CD14-positive monocyte (primary cell): Measurements from ENCODE around the gene OSCAR. TPM values are rescaled to one million over a fixed set of nuclear protein-coding genes. Genes with fewer than 3 reads are reported as not detected.

Experiments
- DNase-seq, 3 donors: peaks; one replicate each; pipeline ENCODE4 v3.0.0-alpha.2; 2011 to 2022
- H2AFZ ChIP-seq: 2 replicates; pipeline ENCODE4 v1.6.0; 2012; ENCODE audit warnings: mild to moderate bottlenecking, low read depth, low read length, inconsistent platforms; ENCODE audit not compliant: insufficient read depth, poor library complexity, severe bottlenecking
- H3K27ac ChIP-seq, 2 donors: 1 replicate in 1 of 2; 2 replicates in 1 of 2; pipeline ENCODE4 v1.5.1; 2012 to 2013; ENCODE audit warnings: low read length in 2 of 2, control low read depth in 1 of 2, inconsistent platforms in 1 of 2, low read depth in 1 of 2, mild to moderate bottlenecking in 1 of 2
- H3K27me3 ChIP-seq, 2 donors: one replicate each; pipeline versions ENCODE4 v1.6.0 to v1.6.1; 2011 to 2013; ENCODE audit warnings: low read length in 2 of 2; ENCODE audit not compliant: control insufficient read depth in 2 of 2, insufficient read depth in 2 of 2
- H3K36me3 ChIP-seq, 2 donors: replicated peaks in 1 of 2; 1 replicate in 1 of 2; 2 replicates in 1 of 2; pipeline versions ENCODE4 v1.5.1 to v1.6.1; 2012 to 2013; ENCODE audit warnings: low read length in 2 of 2, control low read depth in 1 of 2, inconsistent platforms in 1 of 2, mild to moderate bottlenecking in 1 of 2; ENCODE audit not compliant: insufficient read depth in 2 of 2, control insufficient read depth in 1 of 2
- H3K4me1 ChIP-seq, 2 donors: 1 replicate in 1 of 2; 2 replicates in 1 of 2; pipeline versions ENCODE4 v1.5.1 to v1.6.1; 2012 to 2013; ENCODE audit warnings: low read length in 2 of 2, control low read depth in 1 of 2, inconsistent platforms in 1 of 2, mild to moderate bottlenecking in 1 of 2, moderate library complexity in 1 of 2; ENCODE audit not compliant: insufficient read depth in 2 of 2, control insufficient read depth in 1 of 2
- H3K4me2 ChIP-seq: replicated peaks from 2 replicates; pipeline ENCODE3; 2012; ENCODE audit warnings: low read length, moderate library complexity, mild to moderate bottlenecking; ENCODE audit not compliant: poor library complexity, severe bottlenecking; ENCODE audit errors: extremely low read depth
- H3K4me3 ChIP-seq, 3 experiments: fragments of 200-600 bp in 1 of 3; sonication (generic) in 1 of 3; replicated peaks in 1 of 3; 1 replicate in 2 of 3; 2 replicates in 1 of 3; pipeline ENCODE4 v1.5.1; 2011 to 2013; ENCODE audit warnings: low read length in 3 of 3, mild to moderate bottlenecking in 3 of 3, control low read depth in 2 of 3, low read depth in 2 of 3, inconsistent platforms in 1 of 3, moderate library complexity in 1 of 3
- H3K79me2 ChIP-seq: 2 replicates; pipeline ENCODE4 v1.6.0; 2012; ENCODE audit warnings: mild to moderate bottlenecking, control low read depth, inconsistent platforms, low read length, moderate library complexity; ENCODE audit not compliant: insufficient read depth
- H3K9ac ChIP-seq: 2 replicates; pipeline ENCODE4 v1.6.0; 2017; ENCODE audit warnings: low read length, mild to moderate bottlenecking; ENCODE audit not compliant: insufficient read depth, poor library complexity, severe bottlenecking
- H3K9me3 ChIP-seq, 2 donors: replicated peaks in 1 of 2; 1 replicate in 1 of 2; 2 replicates in 1 of 2; pipeline versions ENCODE4 v1.5.1 to v1.6.1; 2012 to 2013; ENCODE audit warnings: low read length in 2 of 2, control low read depth in 1 of 2; ENCODE audit not compliant: control insufficient read depth in 1 of 2, insufficient read depth in 1 of 2
- H4K20me1 ChIP-seq: 2 replicates; pipeline ENCODE4 v1.6.0; 2012; ENCODE audit warnings: mild to moderate bottlenecking, low read length, control low read depth, moderate library complexity; ENCODE audit not compliant: insufficient read depth
- H3K27ac Mint-ChIP-seq, 7 donors: one replicate each; pipeline ENCODE4 v1.8.0; 2020; ENCODE audit warnings: mild to moderate bottlenecking in 7 of 7, mixed read lengths in 7 of 7, moderate library complexity in 6 of 7, inconsistent platforms in 2 of 7
- H3K27me3 Mint-ChIP-seq, 3 donors: one replicate each; pipeline ENCODE4 v1.8.0; 2021 to 2022; ENCODE audit warnings: low read depth in 3 of 3, mild to moderate bottlenecking in 3 of 3, mixed read lengths in 3 of 3, moderate library complexity in 3 of 3, inconsistent platforms in 1 of 3
- H3K36me3 Mint-ChIP-seq, 2 donors: one replicate each; pipeline ENCODE4 v1.8.0; 2020; ENCODE audit warnings: mixed read lengths in 2 of 2, inconsistent platforms in 1 of 2, mild to moderate bottlenecking in 1 of 2
- H3K4me1 Mint-ChIP-seq: one replicate; pipeline ENCODE4 v1.8.0; 2020; ENCODE audit warnings: mild to moderate bottlenecking, mixed read lengths
- H3K4me3 Mint-ChIP-seq, 2 donors: one replicate each; pipeline ENCODE4 v1.8.0; 2020; ENCODE audit warnings: mild to moderate bottlenecking in 2 of 2, mixed read lengths in 2 of 2, moderate library complexity in 1 of 2
- H3K9me3 Mint-ChIP-seq, 7 donors: one replicate each; pipeline ENCODE4 v1.8.0; 2020 to 2022; ENCODE audit warnings: mixed read lengths in 7 of 7, mild to moderate bottlenecking in 6 of 7, moderate library complexity in 6 of 7, inconsistent platforms in 2 of 7
- WGBS: methylation state at CpG from one replicate; pipeline ENCODE4 v1.1.5; 2013; ENCODE audit warnings: missing lambda C conversion rate; ENCODE audit not compliant: insufficient coverage; 5-methylcytosine and 5-hydroxymethylcytosine counted together
- intact Hi-C, 2 donors: fragments of 100-400 bp; cut with micrococcal nuclease; formaldehyde crosslinking; loops; one replicate each; pipeline versions ENCODE4 v1.15.0 to v1.15.1; 2023
- polyA plus RNA-seq, 3 donors: library from polyadenylated mRNA; depleted of rRNA in 1 of 3; unstranded in 2 of 3; stranded (reverse) in 1 of 3; fragments of 300-500 nt in 2 of 3; fragments of >200 nt in 1 of 3; fragmentation: Illumina TruSeq in 2 of 3; gene quantifications; 1 replicate in 2 of 3; 2 replicates in 1 of 3; pipeline ENCODE4 v1.2.3, GENCODE V29; 2012 to 2021
- TF ChIP-seq, protein P1 (sequence below): fragments of 200-600 bp; IDR thresholded peaks from one replicate; pipeline ENCODE4 v1.8.0; 2022; ENCODE audit warnings: antibody characterized with exemption, mild to moderate bottlenecking

OSCAR gene
- polyA plus RNA-seq, 3 donors = 81.4 to 270 (median 126) TPM

DNA sequence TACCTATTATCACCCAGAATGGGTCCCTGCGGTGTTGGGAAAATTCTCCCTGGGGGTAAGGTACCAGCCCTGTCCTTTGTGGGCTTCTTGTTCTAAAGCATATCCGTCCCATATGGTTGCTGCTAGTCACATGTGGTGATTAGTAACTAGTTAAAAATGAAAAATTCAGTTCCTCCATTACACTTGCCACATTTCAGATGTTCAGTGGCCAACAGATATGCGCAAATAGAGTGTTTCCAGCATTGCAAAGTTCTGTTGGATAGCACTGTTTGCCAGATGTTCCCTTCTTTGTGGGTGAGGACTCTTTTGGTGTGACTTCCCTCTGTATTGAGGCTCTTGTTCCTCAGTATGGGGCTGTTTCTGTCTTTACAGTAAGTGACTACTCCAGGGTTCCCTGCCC is 40.8 kb upstream of the OSCAR start:
- H3K4me3 Mint-ChIP-seq = no peak overlapping the region
- H4K20me1 ChIP-seq = peaks cover 83% of the 10 kb centered on the region
- WGBS = no CpG with 5 or more reads among the region's 3 CpGs
- peaks cover 20 to 31% of the 10 kb centered on the region in 2 donors for H3K4me1 ChIP-seq
- H3K9me3 ChIP-seq = no peaks in the 10 kb centered on the region
- H3K4me2 ChIP-seq = no peak overlapping the region
- H3K79me2 ChIP-seq = peaks cover 59% of the 10 kb centered on the region
- intact Hi-C loops = no loop called here
- peaks cover 0 to 2% (median 0%) of the 10 kb centered on the region in 7 donors for H3K9me3 Mint-ChIP-seq
- peak overlapping the region in 2 of 7 donors; percentile 36 to 60 for H3K27ac Mint-ChIP-seq
- TF ChIP-seq, protein P1, sequence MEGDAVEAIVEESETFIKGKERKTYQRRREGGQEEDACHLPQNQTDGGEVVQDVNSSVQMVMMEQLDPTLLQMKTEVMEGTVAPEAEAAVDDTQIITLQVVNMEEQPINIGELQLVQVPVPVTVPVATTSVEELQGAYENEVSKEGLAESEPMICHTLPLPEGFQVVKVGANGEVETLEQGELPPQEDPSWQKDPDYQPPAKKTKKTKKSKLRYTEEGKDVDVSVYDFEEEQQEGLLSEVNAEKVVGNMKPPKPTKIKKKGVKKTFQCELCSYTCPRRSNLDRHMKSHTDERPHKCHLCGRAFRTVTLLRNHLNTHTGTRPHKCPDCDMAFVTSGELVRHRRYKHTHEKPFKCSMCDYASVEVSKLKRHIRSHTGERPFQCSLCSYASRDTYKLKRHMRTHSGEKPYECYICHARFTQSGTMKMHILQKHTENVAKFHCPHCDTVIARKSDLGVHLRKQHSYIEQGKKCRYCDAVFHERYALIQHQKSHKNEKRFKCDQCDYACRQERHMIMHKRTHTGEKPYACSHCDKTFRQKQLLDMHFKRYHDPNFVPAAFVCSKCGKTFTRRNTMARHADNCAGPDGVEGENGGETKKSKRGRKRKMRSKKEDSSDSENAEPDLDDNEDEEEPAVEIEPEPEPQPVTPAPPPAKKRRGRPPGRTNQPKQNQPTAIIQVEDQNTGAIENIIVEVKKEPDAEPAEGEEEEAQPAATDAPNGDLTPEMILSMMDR = no peak
- H3K36me3 ChIP-seq = peaks cover 64 to 73% of the 10 kb centered on the region in 2 donors
- no peak for DNase-seq
- no peak overlapping the region for H3K4me3 ChIP-seq
- H3K27me3 ChIP-seq = no peaks in the 10 kb centered on the region
- peaks cover 54 to 63% of the 10 kb centered on the region in 2 donors for H3K36me3 Mint-ChIP-seq
- no peak overlapping the region for H3K27ac ChIP-seq
- H2AFZ ChIP-seq = no peak overlapping the region
- peaks cover 31% of the 10 kb centered on the region for H3K4me1 Mint-ChIP-seq
- H3K9ac ChIP-seq = no peak overlapping the region
- peaks cover 0 to 4% (median 0%) of the 10 kb centered on the region in 3 donors for H3K27me3 Mint-ChIP-seq

DNA sequence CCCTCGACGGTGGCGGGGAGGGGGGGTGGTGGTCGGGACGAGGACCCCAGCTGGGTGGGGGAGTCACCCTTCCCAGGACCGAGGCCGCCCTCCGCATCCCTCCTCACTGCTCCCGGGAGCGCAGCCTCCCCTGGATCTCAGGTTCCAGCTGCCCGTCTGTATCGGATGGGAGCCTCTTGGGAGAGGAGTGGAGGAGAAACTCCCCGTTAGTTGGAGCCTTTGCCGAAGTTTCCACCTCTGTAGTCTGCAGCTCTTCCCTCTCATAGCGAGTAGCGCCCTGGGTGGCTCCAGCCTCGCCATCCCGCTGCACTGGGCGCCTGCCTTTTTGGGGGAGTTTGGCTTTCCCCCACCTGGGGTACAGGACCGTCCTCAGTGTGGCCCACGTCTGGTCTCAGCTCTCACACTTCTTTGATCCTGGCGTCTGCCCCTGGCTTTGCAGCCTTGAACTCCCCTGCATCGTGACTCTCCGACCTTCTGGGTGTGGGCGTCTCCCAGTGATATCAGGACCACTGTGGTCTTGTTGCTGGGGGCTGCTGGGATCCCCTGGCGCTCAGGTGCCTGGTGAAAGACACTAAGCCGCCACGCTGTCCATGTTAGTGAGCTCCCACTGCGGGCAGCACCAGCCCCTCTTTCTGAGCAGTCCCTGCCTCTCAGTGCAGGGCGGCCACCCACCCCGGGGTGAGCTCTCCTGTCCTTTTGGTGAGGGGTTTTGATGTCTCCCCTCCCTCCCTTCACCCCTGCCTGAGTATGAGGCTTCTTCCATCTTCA is 38.1 kb upstream of the OSCAR start:
- Histone ChIP-seq H3K79me2 (peaks cover 59% of the 10 kb centered on the region), H2AFZ (peak overlapping the region; percentile 70), H3K9ac (peak overlapping the region; percentile 100), H3K36me3 (peaks cover 37 to 46% of the 10 kb centered on the region in 2 donors), H3K4me1 (peaks cover 28 to 39% of the 10 kb centered on the region in 2 donors), H3K4me2 (peak overlapping the region; percentile 93), H3K27ac (peak overlapping the region in 1 of 2 donors; percentile 91), H3K9me3 (no peaks in the 10 kb centered on the region), H4K20me1 (peaks cover 56% of the 10 kb centered on the region), H3K27me3 (peaks cover 0 to 3% of the 10 kb centered on the region in 2 donors), H3K4me3 (peak overlapping the region; percentile 66 to 92 (median 87))
- H3K27me3 Mint-ChIP-seq = peaks cover under 1 to 12% (median 2%) of the 10 kb centered on the region in 3 donors
- peak in 1 of 3 donors; percentile 18 for DNase-seq
- TF ChIP-seq, protein P1 = no peak
- peaks cover 27 to 37% of the 10 kb centered on the region in 2 donors for H3K36me3 Mint-ChIP-seq
- H3K9me3 Mint-ChIP-seq = peaks cover 0 to 2% (median 0%) of the 10 kb centered on the region in 7 donors
- WGBS = 47% methylated on average over 17 of the region's 31 CpGs
- H3K4me3 Mint-ChIP-seq = peak overlapping the region; percentile 82 to 86
- peaks cover 38% of the 10 kb centered on the region for H3K4me1 Mint-ChIP-seq
- intact Hi-C loops = no loop called here
- peak overlapping the region; percentile 78 to 95 (median 87) for H3K27ac Mint-ChIP-seq
